T-cell (primary cell): Measurements from ENCODE around the gene CISD1. TPM values are rescaled to one million over a fixed set of nuclear protein-coding genes. Genes with fewer than 3 reads are reported as not detected.

ENCODE experiments used
- ATAC-seq, 4 experiments: fragments of 200-7000 bp in 3 of 4; fragments of 150-1000 bp in 1 of 4; cut with Tn5 transposase; replicated peaks in 1 of 4; 1 replicate in 3 of 4; 2 replicates in 1 of 4; pipeline ENCODE4 v1.10.0; 2021; ENCODE audit warnings: moderate library complexity in 3 of 4, mild to moderate bottlenecking in 2 of 4, moderate number of reproducible peaks in 1 of 4
- CTCF ChIA-PET, 2 donors: fragments of 300-600 bp; sonication (Branson Sonifier 250); formaldehyde crosslinking; loops; one replicate each; lab custom pipeline; 2022; ENCODE audit warnings: antibody characterized with exemption in 2 of 2; lab: Charles Lee
- POLR2A ChIA-PET, 2 donors: fragments of 300-600 bp; sonication (Branson Sonifier 250); formaldehyde crosslinking; loops; one replicate each; lab custom pipeline; 2022; ENCODE audit warnings: antibody characterized with exemption in 2 of 2; lab: Charles Lee
- DNase-seq, 35 experiments: peaks; one replicate each; pipeline versions ENCODE4 v3.0.0 to v3.0.0-alpha.2; 2013 to 2023
- H3K27ac ChIP-seq: one replicate; pipeline ENCODE4 v1.5.1; 2013; ENCODE audit warnings: low read length
- H3K27me3 ChIP-seq, 2 experiments: replicated peaks in 1 of 2; 1 replicate in 1 of 2; 2 replicates in 1 of 2; pipeline versions ENCODE4 v1.6.1 to v1.7.0; 2013; ENCODE audit warnings: low read length in 1 of 2, mixed read lengths in 1 of 2; ENCODE audit not compliant: control insufficient read depth in 2 of 2, insufficient read depth in 2 of 2; ENCODE audit errors: extremely low read depth in 1 of 2
- H3K36me3 ChIP-seq, 2 donors: 1 replicate in 1 of 2; 2 replicates in 1 of 2; pipeline versions ENCODE4 v1.6.1 to v1.7.0; 2013; ENCODE audit warnings: low read length in 1 of 2; ENCODE audit not compliant: control insufficient read depth in 2 of 2, insufficient read depth in 1 of 2; ENCODE audit errors: extremely low read depth in 1 of 2
- H3K4me1 ChIP-seq, 2 experiments: 1 replicate in 1 of 2; 2 replicates in 1 of 2; pipeline versions ENCODE4 v1.6.1 to v1.7.0; 2013; ENCODE audit warnings: low read length in 2 of 2, mixed read lengths in 1 of 2; ENCODE audit not compliant: insufficient read depth in 2 of 2, control insufficient read depth in 1 of 2; ENCODE audit errors: extremely low read depth in 1 of 2
- H3K4me3 ChIP-seq, 2 donors: 1 replicate in 1 of 2; 2 replicates in 1 of 2; pipeline versions ENCODE4 v1.5.1 to v1.7.0; 2013; ENCODE audit warnings: mild to moderate bottlenecking in 2 of 2, low read length in 1 of 2, moderate library complexity in 1 of 2; ENCODE audit not compliant: control insufficient read depth in 1 of 2; ENCODE audit errors: extremely low read depth in 1 of 2
- H3K9me3 ChIP-seq: 2 replicates; pipeline ENCODE4 v1.7.0; 2013
- H3K27ac Mint-ChIP-seq, 2 donors: one replicate each; pipeline ENCODE4 v1.8.0; 2020 to 2021; ENCODE audit warnings: mild to moderate bottlenecking in 2 of 2, mixed read lengths in 2 of 2
- H3K27me3 Mint-ChIP-seq, 2 donors: one replicate each; pipeline ENCODE4 v1.8.0; 2021 to 2022; ENCODE audit warnings: mixed read lengths in 2 of 2
- H3K36me3 Mint-ChIP-seq: one replicate; pipeline ENCODE4 v1.8.0; 2021; ENCODE audit warnings: mixed read lengths
- H3K4me1 Mint-ChIP-seq, 3 donors: one replicate each; pipeline ENCODE4 v1.8.0; 2020 to 2022; ENCODE audit warnings: mixed read lengths in 3 of 3, mild to moderate bottlenecking in 1 of 3
- H3K4me3 Mint-ChIP-seq, 3 donors: one replicate each; pipeline ENCODE4 v1.8.0; 2020 to 2022; ENCODE audit warnings: mild to moderate bottlenecking in 3 of 3, mixed read lengths in 3 of 3, moderate library complexity in 3 of 3
- H3K9me3 Mint-ChIP-seq, 3 donors: one replicate each; pipeline ENCODE4 v1.8.0; 2020 to 2022; ENCODE audit warnings: mixed read lengths in 3 of 3
- WGBS: methylation state at CpG from one replicate; pipeline ENCODE4 v1.1.5; 2013; ENCODE audit warnings: missing lambda C conversion rate; ENCODE audit not compliant: insufficient coverage; 5-methylcytosine and 5-hydroxymethylcytosine counted together
- total RNA-seq, 35 experiments: library from RNA in 6 of 35; stranded (reverse) in 6 of 35; fragments of 120-200 nt in 1 of 35; gene quantifications; one replicate each; pipeline versions ENCODE4 v1.2.1 to v1.2.4 and lab custom pipeline; 2013 to 2026

CISD1 gene
- total RNA-seq, 5 donors from 2014 or later (not counting 1 experiment from before 2014, with no cell fraction given) = 6.3 to 11.3 (median 10.3) TPM

- Histone ChIP-seq H3K4me3 (no peak overlapping the region), H3K4me1 (peaks cover 0 to 4% of the 10 kb centered on the region in 2 experiments), H3K27me3 (peaks cover 0 to 5% of the 10 kb centered on the region in 2 experiments), H3K36me3 (no peaks in the 10 kb centered on the region), H3K27ac (no peak overlapping the region), H3K9me3 (no peaks in the 10 kb centered on the region)
- ChIA-PET POLR2A (interaction anchor here in 1 of 2 donors (0.7 kb wide), 1 partner anchor 719 kb away, joined by 3 read pairs; no protein-coding TSS in a partner anchor), CTCF (interaction anchor here in 1 of 2 donors (0.7 kb wide), 1 partner anchor 76 kb away, joined by 3 read pairs; no protein-coding TSS in a partner anchor)
- peaks cover 12 to 13% (median 12%) of the 10 kb centered on the region in 3 donors for H3K4me1 Mint-ChIP-seq
- ATAC-seq = peak in 1 of 4 experiments; percentile 36
- H3K27me3 Mint-ChIP-seq = peaks cover 2 to 6% of the 10 kb centered on the region in 2 donors
- no peaks in the 10 kb centered on the region for H3K36me3 Mint-ChIP-seq
- peak in 4 of 35 experiments; percentile 5 to 22 (median 12) for DNase-seq
- no CpG with 5 or more reads among the region's 3 CpGs for WGBS
- no peak overlapping the region for H3K4me3 Mint-ChIP-seq
- H3K9me3 Mint-ChIP-seq = no peaks in the 10 kb centered on the region
- H3K27ac Mint-ChIP-seq = peak overlapping the region in 1 of 2 donors; percentile 53
Observed at GRCh38 chr10:58322072-58322834, 53.3 kb downstream of the CISD1 start.

DNA sequence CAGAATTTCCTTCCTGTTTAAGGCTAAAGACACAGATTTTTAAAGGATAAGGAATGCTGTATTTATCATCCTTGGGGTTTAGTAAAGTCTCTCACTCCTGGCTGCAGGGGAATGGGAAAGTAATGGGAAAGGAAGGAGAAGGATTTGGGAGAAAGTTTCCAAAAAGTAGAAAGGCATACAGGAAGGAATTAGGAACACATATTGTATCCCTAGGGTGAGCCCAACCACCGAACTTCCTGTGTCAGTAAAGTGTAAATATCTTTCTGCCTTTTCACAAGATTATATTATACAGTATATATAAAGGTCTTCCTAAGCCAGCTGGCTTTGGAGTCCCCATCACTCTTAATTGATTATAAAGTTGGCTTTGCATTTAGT, 53.9 kb downstream of the CISD1 start:
- Mint-ChIP-seq H3K9me3 (no peaks in the 10 kb centered on the region), H3K27ac (peak overlapping the region in 1 of 2 donors; percentile 46), H3K27me3 (peaks cover 4 to 6% of the 10 kb centered on the region in 2 donors), H3K4me1 (peaks cover 12 to 13% (median 12%) of the 10 kb centered on the region in 3 donors), H3K4me3 (no peak overlapping the region), H3K36me3 (no peaks in the 10 kb centered on the region)
- H3K27ac ChIP-seq = no peak overlapping the region
- H3K27me3 ChIP-seq = peaks cover 0 to 5% of the 10 kb centered on the region in 2 experiments
- DNase-seq = no peak
- no peak for ATAC-seq
- no peaks in the 10 kb centered on the region for H3K36me3 ChIP-seq
- no peak overlapping the region for H3K4me3 ChIP-seq
- H3K4me1 ChIP-seq = peaks cover 0 to 4% of the 10 kb centered on the region in 2 experiments
- no peaks in the 10 kb centered on the region for H3K9me3 ChIP-seq
- WGBS = no CpG with 5 or more reads among the region's 1 CpG
- ChIA-PET CTCF (no interaction called here), POLR2A (no interaction called here)

DNA sequence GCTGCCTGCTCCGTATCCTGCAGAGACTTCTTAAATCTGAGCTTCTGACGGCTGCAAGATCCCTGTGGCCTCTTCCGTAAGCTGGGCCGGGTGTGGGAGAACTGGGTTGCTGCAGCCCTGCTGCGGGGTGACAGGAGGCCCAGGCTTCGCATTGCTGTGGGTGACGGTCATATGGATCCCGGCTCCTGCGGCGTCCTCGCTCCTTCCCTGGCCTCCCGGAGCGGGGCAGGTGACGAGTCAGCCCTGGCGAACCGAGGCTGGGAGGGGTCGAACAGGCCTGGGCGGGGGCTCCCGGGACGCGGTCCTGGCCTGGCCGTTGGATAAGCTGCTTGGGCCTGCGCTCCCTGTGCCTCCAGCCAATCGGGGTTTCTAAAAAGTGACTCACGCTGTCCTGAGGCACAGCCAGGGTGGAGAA, 58.0 kb downstream of the CISD1 start:
- peaks cover 12 to 13% (median 12%) of the 10 kb centered on the region in 3 donors for H3K4me1 Mint-ChIP-seq
- no peaks in the 10 kb centered on the region for H3K36me3 ChIP-seq
- ChIA-PET POLR2A (no interaction called here), CTCF (interaction anchor here in 1 of 2 donors (0.6 kb wide), 1 partner anchor 58 kb away, joined by 10 read pairs; no protein-coding TSS in a partner anchor)
- WGBS = 75% methylated on average over 23 of the region's 25 CpGs
- no peak overlapping the region for H3K4me3 Mint-ChIP-seq
- H3K9me3 Mint-ChIP-seq = no peaks in the 10 kb centered on the region
- H3K4me1 ChIP-seq = peaks cover 0 to 4% of the 10 kb centered on the region in 2 experiments
- H3K9me3 ChIP-seq = no peaks in the 10 kb centered on the region
- H3K27me3 Mint-ChIP-seq = peaks cover 7 to 15% of the 10 kb centered on the region in 2 donors
- H3K27ac ChIP-seq = no peak overlapping the region
- H3K27me3 ChIP-seq = peaks cover 0 to 5% of the 10 kb centered on the region in 2 experiments
- H3K36me3 Mint-ChIP-seq = no peaks in the 10 kb centered on the region
- ATAC-seq (no peak), DNase-seq (no peak)
- H3K27ac Mint-ChIP-seq = no peak overlapping the region
- H3K4me3 ChIP-seq = no peak overlapping the region

DNA sequence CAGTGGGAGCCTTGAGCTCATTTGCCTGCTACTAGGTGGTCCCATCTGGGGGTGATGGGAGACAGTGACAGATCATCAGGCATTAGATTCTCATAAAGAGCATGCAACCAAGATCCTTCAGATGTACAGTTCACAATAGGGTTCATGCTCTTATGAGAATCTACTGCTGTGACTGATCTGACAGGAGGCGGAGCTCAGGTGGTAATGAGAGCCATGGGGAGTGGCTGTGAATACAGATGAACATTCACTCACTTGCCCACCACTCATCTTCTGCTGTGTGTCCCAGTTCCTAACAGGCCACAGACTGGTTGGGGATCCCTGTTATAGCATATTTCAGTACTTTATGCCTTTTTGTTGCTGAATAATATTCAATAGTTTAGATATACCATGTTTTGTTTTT, 59.3 kb downstream of the CISD1 start:
- Mint-ChIP-seq H3K9me3 (no peaks in the 10 kb centered on the region), H3K27me3 (peaks cover 7 to 15% of the 10 kb centered on the region in 2 donors), H3K36me3 (no peaks in the 10 kb centered on the region), H3K4me1 (peaks cover under 1 to 2% (median under 1%) of the 10 kb centered on the region in 3 donors), H3K4me3 (no peak overlapping the region), H3K27ac (no peak overlapping the region)
- DNase-seq (no peak), ATAC-seq (no peak)
- Histone ChIP-seq H3K36me3 (no peaks in the 10 kb centered on the region), H3K4me1 (no peaks in the 10 kb centered on the region), H3K27ac (no peak overlapping the region), H3K9me3 (no peaks in the 10 kb centered on the region), H3K27me3 (peaks cover 0 to 5% of the 10 kb centered on the region in 2 experiments), H3K4me3 (no peak overlapping the region)
- no CpG with 5 or more reads among the region's 1 CpG for WGBS
- POLR2A ChIA-PET = no interaction called here
- CTCF ChIA-PET = no interaction called here

DNA sequence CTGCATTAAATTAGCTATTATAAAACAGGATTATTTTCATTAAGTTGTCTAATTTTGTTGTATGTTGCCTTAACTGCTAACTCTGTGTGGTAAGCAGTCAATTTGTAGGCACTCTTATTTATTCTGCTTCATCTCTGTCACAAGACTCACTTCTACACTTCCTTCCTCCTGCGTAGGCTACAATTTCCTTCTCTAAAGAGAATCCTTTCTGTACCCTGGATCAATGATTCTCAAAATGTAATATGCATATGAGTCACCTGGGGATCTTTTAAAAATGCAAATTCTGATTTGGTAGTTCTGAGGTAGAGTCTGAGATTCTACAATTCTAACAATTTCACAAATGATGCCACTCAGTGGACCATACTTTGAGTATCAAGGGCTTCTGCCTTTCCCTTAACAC, 61.5 kb downstream of the CISD1 start:
- CTCF ChIA-PET = no interaction called here
- H3K27me3 ChIP-seq = peaks cover 0 to 5% of the 10 kb centered on the region in 2 experiments
- no peak for ATAC-seq
- H3K4me1 ChIP-seq = peaks cover 0 to 4% of the 10 kb centered on the region in 2 experiments
- peaks cover 7 to 15% of the 10 kb centered on the region in 2 donors for H3K27me3 Mint-ChIP-seq
- no peak overlapping the region for H3K4me3 ChIP-seq
- no peaks in the 10 kb centered on the region for H3K36me3 Mint-ChIP-seq
- peaks cover 5 to 7% (median 7%) of the 10 kb centered on the region in 3 donors for H3K4me1 Mint-ChIP-seq
- H3K9me3 Mint-ChIP-seq = no peaks in the 10 kb centered on the region
- POLR2A ChIA-PET = no interaction called here
- no CpG with 5 or more reads among the region's 1 CpG for WGBS
- H3K36me3 ChIP-seq = no peaks in the 10 kb centered on the region
- no peak overlapping the region for H3K27ac Mint-ChIP-seq
- H3K27ac ChIP-seq = no peak overlapping the region
- no peak overlapping the region for H3K4me3 Mint-ChIP-seq
- DNase-seq = no peak
- no peaks in the 10 kb centered on the region for H3K9me3 ChIP-seq

DNA sequence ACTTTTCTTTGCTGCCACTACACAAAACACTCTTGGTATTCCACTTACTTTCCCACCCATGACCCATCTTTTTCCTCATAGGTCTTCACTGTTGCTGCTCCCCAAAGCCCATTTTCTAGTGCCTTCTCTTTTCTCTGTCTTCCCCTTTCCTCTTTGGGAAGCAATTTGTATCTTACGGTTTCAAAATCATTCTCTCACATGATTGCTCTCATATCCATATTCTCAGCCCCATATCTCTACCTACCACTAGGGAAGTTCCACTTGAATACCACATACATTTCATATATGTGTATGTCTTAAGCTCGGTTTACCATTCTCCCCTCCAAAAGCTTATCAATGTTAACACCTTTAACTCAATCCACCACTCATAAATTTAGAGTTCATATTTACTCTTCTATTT, 62.7 kb downstream of the CISD1 start:
- Mint-ChIP-seq H3K27ac (no peak overlapping the region), H3K27me3 (peaks cover 5 to 10% of the 10 kb centered on the region in 2 donors), H3K9me3 (no peaks in the 10 kb centered on the region), H3K4me1 (peaks cover 17 to 18% (median 18%) of the 10 kb centered on the region in 3 donors), H3K36me3 (no peaks in the 10 kb centered on the region), H3K4me3 (no peak overlapping the region)
- Histone ChIP-seq H3K4me1 (peaks cover 5 to 8% of the 10 kb centered on the region in 2 experiments), H3K4me3 (no peak overlapping the region), H3K27ac (no peak overlapping the region), H3K36me3 (no peaks in the 10 kb centered on the region), H3K27me3 (peaks cover 0 to 5% of the 10 kb centered on the region in 2 experiments), H3K9me3 (no peaks in the 10 kb centered on the region)
- WGBS = 100% methylated on average over 1 of the region's 2 CpGs
- no peak for DNase-seq
- ChIA-PET CTCF (no interaction called here), POLR2A (interaction anchor here in 1 of 2 donors (0.5 to 0.6 kb wide), 2 partner anchors 8 to 155 kb away, joined by 3 to 6 read pairs; no protein-coding TSS in a partner anchor)
- no peak for ATAC-seq
